ENCODE data around the gene USB1.
A peak's percentile ranks its signal among the peaks of the same experiment; 100 is the strongest.

Gene USB1, protein sequence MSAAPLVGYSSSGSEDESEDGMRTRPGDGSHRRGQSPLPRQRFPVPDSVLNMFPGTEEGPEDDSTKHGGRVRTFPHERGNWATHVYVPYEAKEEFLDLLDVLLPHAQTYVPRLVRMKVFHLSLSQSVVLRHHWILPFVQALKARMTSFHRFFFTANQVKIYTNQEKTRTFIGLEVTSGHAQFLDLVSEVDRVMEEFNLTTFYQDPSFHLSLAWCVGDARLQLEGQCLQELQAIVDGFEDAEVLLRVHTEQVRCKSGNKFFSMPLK

DNA sequence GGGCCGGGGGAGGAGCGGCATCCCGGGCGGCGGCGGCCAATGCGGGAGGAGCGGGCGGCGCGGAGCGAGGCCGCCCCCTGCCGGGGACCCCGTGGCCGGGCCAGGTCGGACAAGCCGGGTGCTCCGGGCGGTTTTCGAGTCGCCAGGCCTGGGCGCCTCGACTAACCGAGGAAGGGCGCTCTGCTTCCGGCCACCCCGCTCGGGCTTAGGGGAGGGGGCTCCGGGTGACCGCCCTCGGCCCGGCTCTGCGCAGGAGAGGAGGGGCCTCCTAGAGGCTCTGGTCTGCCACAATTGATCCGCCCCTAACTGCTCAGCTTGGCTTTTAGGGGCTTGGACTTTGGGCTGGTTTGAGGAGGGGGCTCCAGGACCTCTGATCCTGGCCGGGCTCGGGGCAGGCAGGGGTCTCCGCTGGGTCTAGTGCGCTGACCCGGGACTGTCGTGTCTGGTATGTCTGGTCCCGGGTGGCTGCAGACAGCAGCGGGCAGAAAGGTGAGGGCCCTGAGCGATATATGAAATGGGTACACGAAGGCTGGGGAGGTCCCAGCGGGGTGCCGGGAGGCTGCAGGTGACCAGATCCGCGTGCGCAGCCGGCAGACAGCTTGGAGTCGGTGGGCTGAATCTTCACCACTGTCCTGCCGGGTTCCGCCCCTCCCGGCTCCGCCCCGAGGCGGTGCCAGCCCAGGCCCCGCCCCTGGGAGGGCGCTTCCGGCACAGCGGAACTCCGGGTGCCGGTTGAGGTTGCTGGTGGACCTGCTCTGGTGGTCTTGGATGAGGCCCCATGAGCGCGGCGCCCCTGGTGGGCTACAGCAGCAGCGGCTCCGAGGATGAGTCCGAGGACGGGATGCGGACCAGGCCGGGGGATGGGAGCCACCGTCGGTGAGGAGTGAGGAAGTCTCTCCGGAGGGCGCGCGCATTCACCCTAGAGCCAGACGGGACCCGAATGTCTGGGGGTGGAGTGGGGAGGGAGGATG lies at the start of gene USB1:
USB1 (plus strand) TSS at position 702 of the 971 bp plus-strand sequence; CDS start at position 779, 77 bp downstream.
- peak; percentile 80 for DNase-seq (ENCODE audit: low read depth, low spot score)
- H3K4me3 ChIP-seq (ENCODE audit: low read depth, low read length), result peak within 1 kb of the TSS; percentile 83
- in situ Hi-C loops (cut with HindIII; ENCODE audit: low sequenced_read_pairs), result no loop called here
- TF ChIP-seq, protein P1, sequence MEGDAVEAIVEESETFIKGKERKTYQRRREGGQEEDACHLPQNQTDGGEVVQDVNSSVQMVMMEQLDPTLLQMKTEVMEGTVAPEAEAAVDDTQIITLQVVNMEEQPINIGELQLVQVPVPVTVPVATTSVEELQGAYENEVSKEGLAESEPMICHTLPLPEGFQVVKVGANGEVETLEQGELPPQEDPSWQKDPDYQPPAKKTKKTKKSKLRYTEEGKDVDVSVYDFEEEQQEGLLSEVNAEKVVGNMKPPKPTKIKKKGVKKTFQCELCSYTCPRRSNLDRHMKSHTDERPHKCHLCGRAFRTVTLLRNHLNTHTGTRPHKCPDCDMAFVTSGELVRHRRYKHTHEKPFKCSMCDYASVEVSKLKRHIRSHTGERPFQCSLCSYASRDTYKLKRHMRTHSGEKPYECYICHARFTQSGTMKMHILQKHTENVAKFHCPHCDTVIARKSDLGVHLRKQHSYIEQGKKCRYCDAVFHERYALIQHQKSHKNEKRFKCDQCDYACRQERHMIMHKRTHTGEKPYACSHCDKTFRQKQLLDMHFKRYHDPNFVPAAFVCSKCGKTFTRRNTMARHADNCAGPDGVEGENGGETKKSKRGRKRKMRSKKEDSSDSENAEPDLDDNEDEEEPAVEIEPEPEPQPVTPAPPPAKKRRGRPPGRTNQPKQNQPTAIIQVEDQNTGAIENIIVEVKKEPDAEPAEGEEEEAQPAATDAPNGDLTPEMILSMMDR (IDR thresholded peaks at IDR 0.05; ENCODE audit: low read depth, low read length), result peak; percentile 55

DNA sequence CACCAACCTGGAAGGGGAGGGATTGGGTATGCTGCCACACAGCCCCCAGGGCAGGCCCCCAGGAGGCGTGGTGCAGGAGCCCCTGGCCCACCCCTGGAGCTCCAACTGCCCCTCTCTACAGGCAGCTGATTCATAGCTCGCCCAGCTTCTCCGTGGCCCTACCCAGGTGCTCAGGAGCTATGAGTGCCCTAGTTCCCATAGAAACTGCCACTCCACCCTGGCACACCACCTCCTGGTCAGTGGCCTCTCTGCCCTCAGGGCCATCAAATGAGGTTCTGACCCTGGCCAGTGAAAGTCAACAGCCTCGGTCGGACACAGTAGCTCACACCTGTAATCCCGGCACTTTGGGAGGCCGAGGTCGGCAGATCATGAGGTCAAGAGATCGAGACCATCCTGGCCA lies 48.3 kb upstream of the USB1 start:
- in situ Hi-C loops (cut with HindIII; ENCODE audit: low sequenced_read_pairs), result no loop called here
- TF ChIP-seq, protein P1 (IDR thresholded peaks at IDR 0.05; ENCODE audit: low read depth, low read length), result no peak

DNA sequence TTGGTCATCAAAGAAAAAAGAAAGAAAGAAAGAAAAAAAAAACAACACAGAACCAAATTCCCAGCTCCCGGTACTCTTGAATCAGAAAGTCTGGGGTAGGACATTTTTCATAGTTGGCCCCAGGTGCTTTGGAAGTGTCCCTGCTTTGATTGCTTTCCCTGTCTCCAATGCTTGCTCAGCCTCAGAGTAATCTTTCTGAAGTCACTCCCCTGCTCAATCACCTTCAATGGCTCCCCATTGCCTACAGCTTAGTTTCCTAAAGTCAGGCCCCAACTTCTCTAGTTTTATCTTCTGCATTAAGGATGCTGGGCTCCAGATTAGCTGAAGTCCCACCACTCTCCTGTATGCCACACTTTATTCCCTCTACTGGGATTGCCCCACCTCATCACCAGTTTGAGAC lies 47.4 kb upstream of the USB1 start:
- no peak for DNase-seq (ENCODE audit: low read depth, low spot score)
- in situ Hi-C loops (cut with HindIII; ENCODE audit: low sequenced_read_pairs), result no loop called here
- no peak overlapping the region for H3K4me3 ChIP-seq (ENCODE audit: low read depth, low read length)

More for the DNA sequence above, 48.3 kb upstream of the USB1 start:
- no peak for DNase-seq (ENCODE audit: low read depth, low spot score)
- no peak overlapping the region for H3K4me3 ChIP-seq (ENCODE audit: low read depth, low read length)

DNA sequence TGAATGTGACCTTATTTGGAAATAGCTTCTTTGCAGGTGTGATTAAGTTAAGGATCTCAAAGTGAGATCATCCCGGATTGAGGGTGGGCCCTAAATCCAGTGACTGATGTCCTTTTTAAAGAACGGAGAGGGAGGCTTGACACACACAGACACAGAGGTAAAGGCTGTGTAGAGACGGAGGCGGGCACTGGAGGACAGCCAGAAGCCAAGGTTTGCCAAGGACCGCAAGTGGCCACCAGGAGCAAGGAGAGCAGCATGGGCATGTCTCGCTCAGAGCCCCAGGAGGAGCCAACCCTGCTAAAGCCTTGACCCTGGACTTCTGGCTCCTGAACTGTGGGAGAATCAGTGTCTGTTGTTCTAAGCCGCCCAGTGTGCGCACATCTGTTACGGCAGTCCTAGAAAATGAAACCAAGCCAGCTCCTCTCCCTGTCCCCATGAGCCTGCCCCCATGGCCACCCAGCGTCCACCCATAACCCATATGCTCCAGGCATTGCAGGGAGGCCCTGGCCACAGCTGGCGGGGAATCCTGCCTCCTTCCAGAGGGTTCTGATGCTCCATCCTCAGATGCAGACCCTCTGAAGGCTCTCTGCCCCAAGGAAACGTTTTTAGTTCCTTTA lies 45.5 kb upstream of the USB1 start:
- in situ Hi-C loops (cut with HindIII; ENCODE audit: low sequenced_read_pairs), result no loop called here
- H3K4me3 ChIP-seq (ENCODE audit: low read depth, low read length), result no peak overlapping the region
- no peak for DNase-seq (ENCODE audit: low read depth, low spot score)
- TF ChIP-seq, protein P1 (IDR thresholded peaks at IDR 0.05; ENCODE audit: low read depth, low read length), result no peak

More for the DNA sequence above, 47.4 kb upstream of the USB1 start:
- TF ChIP-seq, protein P1 (IDR thresholded peaks at IDR 0.05; ENCODE audit: low read depth, low read length), result no peak

DNA sequence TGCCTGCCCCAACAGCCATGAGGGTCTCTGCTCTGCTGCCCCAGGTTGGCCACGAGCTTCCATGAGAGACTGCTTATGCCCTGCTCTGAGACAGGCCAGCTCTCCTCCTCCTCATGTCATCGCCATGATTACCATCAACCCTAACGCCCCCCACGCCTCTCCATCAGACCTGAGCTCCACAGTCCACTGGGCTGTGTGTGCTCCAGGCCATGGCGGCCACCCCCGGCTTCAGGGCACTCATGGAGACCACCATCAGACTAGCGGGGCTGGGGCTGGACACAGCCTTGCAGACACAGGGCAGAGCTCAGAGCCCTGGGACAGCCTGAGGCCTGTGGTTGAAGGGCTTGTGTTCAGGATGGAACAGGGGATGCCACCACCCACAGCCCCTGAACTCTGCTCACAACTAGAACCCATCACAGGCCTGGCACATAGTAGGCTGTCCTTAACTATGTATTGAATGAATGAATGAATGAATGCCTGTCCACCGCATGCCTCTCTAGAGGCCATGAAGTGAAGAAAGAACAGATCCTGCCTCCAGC lies 44.9 kb upstream of the USB1 start:
- no peak overlapping the region for H3K4me3 ChIP-seq (ENCODE audit: low read depth, low read length)
- DNase-seq (ENCODE audit: low read depth, low spot score), result no peak
- TF ChIP-seq, protein P1 (IDR thresholded peaks at IDR 0.05; ENCODE audit: low read depth, low read length), result no peak
- in situ Hi-C loops (cut with HindIII; ENCODE audit: low sequenced_read_pairs), result no loop called here
